Stimulated activated CD4-positive, alpha-beta T cell treated with anti-CD3 and anti-CD28 coated beads, Interleukin-15, amount 100 ng/mL, for 48 hours (primary cell): ENCODE data around the gene DCN.

Source experiments
- DNase-seq, 2 donors: peaks; one replicate each; pipeline ENCODE4 v3.0.0-alpha.2; 2020; ENCODE audit warnings: low read depth in 2 of 2

DCN gene

DNA sequence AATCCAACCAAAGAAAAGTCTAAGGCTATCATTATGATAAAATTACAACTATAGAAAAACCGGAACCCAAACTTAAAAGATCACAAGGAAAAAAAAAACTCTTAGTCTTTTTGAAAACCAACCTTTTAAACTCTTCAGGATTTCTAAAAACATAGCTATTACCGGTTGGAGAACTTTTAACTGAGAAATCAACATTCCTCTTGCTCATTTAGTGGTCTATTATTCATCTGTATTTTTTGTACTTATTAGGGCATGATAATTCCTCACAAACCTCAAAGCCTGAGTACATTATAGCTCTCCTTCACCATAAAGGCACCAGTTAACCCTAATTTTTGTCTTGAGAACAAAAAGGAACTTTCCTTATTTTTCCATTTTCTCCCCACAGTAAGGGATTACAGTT is 81.7 kb downstream of the DCN start:
- DNase-seq: no peak

DNA sequence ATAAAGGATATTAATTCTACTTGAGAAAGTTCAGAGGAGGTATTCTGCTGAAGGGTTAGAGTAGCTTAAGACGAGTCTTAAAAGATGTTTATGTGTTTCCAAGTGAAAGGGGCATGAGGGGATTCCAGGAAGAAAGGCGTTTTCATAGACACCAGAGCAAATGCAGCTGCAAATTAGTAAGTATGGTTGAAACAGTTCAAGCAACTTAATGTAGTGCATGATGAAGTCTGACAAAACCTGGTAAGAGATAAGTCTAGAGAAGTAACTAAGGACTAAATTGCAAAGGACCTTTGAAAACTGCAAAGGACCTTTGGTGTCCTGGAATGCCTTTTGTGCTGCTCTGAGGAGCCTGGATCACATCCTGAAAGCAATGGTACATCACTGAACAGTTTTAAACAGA is 82.8 kb downstream of the DCN start:
- DNase-seq: no peak

DNA sequence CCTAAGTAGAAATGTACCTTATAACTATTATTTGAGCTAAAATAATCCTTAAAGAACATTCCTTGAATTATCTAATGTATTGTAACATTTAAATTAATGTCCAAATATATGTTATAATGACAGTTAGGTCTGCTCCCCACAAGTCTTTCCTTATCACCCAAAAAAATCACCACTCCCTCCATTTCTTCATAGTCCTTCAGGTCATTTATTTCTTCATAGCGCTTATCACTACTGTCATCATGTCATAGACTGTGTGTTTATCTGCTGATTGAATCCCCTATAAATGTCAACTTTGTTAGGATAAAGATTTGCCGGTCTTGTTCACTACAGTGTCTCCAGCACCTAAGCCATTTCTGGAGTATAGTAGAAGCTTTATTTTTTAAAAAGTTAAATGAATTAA is 83.3 kb downstream of the DCN start:
- DNase-seq: no peak

- no peak for DNase-seq
Measured at GRCh38 chr12:91098941-91099340, 83.7 kb downstream of the DCN start.

GRCh38 chr12:91098461-91098860 is 84.2 kb downstream of the DCN start:
- no peak for DNase-seq

DNA sequence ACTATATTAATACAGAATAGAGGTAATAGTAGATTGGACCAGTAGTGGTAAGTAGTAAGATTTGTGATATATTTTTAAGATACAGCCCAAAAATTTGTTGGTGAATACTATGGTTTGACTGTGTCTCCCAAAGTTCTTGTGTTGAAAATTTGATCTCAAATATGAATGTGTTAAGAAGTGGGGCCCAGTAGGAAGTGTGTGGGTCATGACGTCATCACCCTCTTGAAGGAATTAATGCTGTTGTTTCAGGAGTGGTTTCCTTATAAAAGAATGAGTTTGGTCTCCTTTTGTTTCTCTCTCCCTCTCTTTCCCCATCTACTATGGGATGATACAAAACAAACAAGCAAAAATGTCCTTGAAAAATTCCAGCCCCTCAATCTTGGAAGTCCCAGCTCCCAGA is 87.7 kb downstream of the DCN start:
- no peak for DNase-seq

- DNase-seq: no peak
Measured at GRCh38 chr12:91094032-91094662, 88.5 kb downstream of the DCN start.

DNA sequence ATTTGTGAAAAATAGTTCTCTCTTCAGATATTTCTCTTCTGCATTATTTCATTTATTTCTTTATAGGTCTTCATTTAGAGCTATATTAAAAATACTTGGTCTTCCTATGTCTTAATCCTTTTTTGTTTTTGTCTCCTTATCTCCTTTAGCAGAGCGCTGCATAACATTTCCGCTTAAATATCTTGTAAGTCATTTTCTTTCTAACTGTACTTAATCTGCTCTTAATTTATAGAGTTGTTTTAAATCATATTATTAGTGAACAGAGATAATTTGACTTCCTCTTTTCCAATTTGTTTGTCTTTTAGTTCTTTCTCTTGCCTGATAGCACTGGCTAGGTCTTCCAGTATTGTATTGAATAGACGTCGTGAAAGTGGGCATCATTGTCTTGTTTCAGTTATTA is 89.3 kb downstream of the DCN start:
- DNase-seq: no peak

DNA sequence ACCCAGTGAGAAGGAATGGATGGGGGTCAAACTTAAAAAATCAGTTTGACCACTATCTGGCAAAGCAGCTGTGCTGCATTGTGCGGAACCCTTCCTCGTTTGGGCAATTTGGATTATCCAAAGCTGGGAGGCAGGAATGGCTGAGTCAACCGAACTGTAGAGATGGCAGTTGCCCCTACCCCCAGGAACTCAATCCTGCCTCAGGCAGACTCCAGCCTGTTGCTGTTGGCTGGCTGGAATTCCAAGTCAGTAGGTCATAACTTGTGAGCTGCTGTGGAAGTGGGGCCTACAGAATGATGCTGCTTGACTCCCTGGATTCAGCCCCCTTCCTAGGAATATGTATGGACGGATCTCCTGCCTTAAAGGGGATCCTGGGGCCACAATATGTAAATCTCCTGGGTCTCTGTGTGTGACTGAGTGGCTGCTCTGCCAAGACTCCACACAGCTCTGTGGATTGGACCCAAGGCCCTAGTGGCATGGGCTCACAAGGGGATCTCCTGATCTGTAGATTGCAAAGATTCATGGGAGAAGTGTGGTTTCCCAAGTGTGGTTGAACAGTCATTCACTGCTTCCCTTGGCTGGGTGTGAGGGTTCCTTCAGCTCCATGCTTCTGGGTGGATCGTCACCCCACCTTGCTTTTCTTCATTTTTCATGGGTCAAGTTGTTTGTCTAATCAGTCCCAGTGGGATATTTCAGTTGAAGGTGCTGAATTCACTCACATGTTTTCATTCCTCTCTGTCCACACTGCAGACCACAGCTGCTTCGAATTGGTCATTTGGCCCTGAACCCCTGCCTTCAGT is 90.5 kb downstream of the DCN start:
- DNase-seq: no peak
